Stimulated activated CD4-positive, alpha-beta T cell treated with anti-CD3 and anti-CD28 coated beads, Interleukin-1b, Interleukin-23, amount 100 ng/mL, for 48 hours (primary cell): Measurements from ENCODE around the gene SSTR5.
A peak's percentile ranks its signal among the peaks of the same experiment; 100 is the strongest.

Experiments used
- DNase-seq: peaks from one replicate; pipeline ENCODE4 v3.0.0-alpha.2; 2020

Gene SSTR5

GRCh38 chr16:1093284-1094123 is 21.0 kb downstream of the SSTR5 start:
- DNase-seq = peak; percentile 49

GRCh38 chr16:1094124-1094479 is 21.6 kb downstream of the SSTR5 start:
- DNase-seq = no peak

- no peak for DNase-seq
Measured at GRCh38 chr16:1094601-1095449, 22.3 kb downstream of the SSTR5 start.

- no peak for DNase-seq
Measured at GRCh38 chr16:1095450-1096168, 23.1 kb downstream of the SSTR5 start.

- no peak for DNase-seq
Measured at GRCh38 chr16:1096169-1097082, 23.9 kb downstream of the SSTR5 start, which contains the start of gene C1QTNF8. Gene C1QTNF8, minus strand, starts transcription at chr16:1096244. Its CDS starts 1,322 bp downstream, at chr16:1094922.

- DNase-seq = no peak
Measured at GRCh38 chr16:1097156-1097555, 24.6 kb downstream of the SSTR5 start.

GRCh38 chr16:1097800-1098199 is 25.3 kb downstream of the SSTR5 start:
- no peak for DNase-seq

- no peak for DNase-seq
Measured at GRCh38 chr16:1098266-1098991, 25.9 kb downstream of the SSTR5 start.

GRCh38 chr16:1099189-1100083 is 26.9 kb downstream of the SSTR5 start:
- no peak for DNase-seq

- no peak for DNase-seq
Measured at GRCh38 chr16:1100084-1100800, 27.7 kb downstream of the SSTR5 start.

- DNase-seq = no peak
Measured at GRCh38 chr16:1101133-1101532, 28.6 kb downstream of the SSTR5 start.

GRCh38 chr16:1101573-1102332 is 29.2 kb downstream of the SSTR5 start:
- DNase-seq = no peak

GRCh38 chr16:1102333-1102700 is 29.8 kb downstream of the SSTR5 start:
- no peak for DNase-seq

- DNase-seq = peak; percentile 55
Measured at GRCh38 chr16:1102921-1103635, 30.5 kb downstream of the SSTR5 start.

GRCh38 chr16:1103636-1103980 is 31.1 kb downstream of the SSTR5 start:
- DNase-seq = no peak

GRCh38 chr16:1105888-1106620 is 33.5 kb downstream of the SSTR5 start:
- DNase-seq = peak; percentile 43

- DNase-seq = no peak
Measured at GRCh38 chr16:1106659-1107058, 34.1 kb downstream of the SSTR5 start.

GRCh38 chr16:1107141-1107540 is 34.6 kb downstream of the SSTR5 start:
- no peak for DNase-seq
